ENCODE results near the gene CD99L2.

GRCh38 chrX:150870029-150870428 is 28.4 kb downstream of the CD99L2 start:
- TF ChIP-seq, protein P1, sequence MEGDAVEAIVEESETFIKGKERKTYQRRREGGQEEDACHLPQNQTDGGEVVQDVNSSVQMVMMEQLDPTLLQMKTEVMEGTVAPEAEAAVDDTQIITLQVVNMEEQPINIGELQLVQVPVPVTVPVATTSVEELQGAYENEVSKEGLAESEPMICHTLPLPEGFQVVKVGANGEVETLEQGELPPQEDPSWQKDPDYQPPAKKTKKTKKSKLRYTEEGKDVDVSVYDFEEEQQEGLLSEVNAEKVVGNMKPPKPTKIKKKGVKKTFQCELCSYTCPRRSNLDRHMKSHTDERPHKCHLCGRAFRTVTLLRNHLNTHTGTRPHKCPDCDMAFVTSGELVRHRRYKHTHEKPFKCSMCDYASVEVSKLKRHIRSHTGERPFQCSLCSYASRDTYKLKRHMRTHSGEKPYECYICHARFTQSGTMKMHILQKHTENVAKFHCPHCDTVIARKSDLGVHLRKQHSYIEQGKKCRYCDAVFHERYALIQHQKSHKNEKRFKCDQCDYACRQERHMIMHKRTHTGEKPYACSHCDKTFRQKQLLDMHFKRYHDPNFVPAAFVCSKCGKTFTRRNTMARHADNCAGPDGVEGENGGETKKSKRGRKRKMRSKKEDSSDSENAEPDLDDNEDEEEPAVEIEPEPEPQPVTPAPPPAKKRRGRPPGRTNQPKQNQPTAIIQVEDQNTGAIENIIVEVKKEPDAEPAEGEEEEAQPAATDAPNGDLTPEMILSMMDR (IDR thresholded peaks at IDR 0.05; ENCODE audit: low read depth, low read length, missing input control), result no peak
- TF ChIP-seq, protein P2, sequence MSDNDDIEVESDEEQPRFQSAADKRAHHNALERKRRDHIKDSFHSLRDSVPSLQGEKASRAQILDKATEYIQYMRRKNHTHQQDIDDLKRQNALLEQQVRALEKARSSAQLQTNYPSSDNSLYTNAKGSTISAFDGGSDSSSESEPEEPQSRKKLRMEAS (IDR thresholded peaks at IDR 0.05), result no peak
